ENCODE results near the gene ZDHHC5.

Gene ZDHHC5

GRCh38 chr11:57667736-57668433 lies at the start of gene ZDHHC5:
TSS of gene ZDHHC5 (plus strand) at chr11:57668114. CDS start at chr11:57673091, 4,977 bp downstream.
- DNase-seq = peak; percentile 100

GRCh38 chr11:57618438-57618837 lies 49.5 kb upstream of the ZDHHC5 start:
- no peak for DNase-seq

DNA sequence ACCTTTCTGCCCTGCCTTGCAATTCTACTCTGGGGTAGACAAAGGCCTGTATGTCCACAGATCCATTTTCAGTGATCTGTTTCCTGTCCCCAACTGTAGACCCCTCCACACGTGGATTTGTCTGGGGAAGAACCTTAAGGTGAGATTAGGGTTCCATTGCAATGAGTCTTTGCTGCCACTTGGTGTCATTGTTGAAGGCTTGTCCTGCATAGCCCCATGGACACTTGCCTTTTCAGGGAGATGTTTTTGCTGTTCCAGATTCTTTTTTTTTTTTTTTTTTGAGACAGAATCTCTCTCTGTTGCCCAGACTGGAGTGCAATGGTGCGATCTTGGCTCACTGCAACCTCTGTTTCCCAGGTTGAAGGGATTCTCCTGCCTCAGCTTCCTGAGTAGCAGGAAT lies 48.6 kb upstream of the ZDHHC5 start:
- DNase-seq = no peak

GRCh38 chr11:57620467-57620866 lies 47.4 kb upstream of the ZDHHC5 start:
- DNase-seq = no peak

DNA sequence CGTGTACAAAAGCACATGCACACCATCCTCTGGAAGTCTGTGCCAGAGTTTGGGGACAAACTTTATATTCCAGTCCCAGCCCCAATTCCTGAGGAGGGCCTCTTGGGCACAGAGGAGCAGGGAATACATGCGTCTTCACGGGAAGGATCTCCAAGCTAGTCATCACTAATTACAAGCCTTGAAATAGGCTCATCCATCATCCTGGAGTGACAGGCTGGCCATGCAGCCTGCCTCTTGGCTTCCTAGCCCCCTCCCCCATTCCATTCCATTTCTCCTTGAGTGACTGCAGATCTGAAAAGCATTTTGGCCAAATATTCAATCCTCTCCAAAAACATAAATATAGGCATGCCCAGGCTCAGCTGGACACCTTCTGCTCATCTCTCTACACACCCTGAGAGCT lies 45.7 kb upstream of the ZDHHC5 start:
- no peak for DNase-seq

GRCh38 chr11:57624864-57625263 lies 43.0 kb upstream of the ZDHHC5 start:
- DNase-seq = no peak

- no peak for DNase-seq
Measured at GRCh38 chr11:57626895-57627294, 41.0 kb upstream of the ZDHHC5 start.

DNA sequence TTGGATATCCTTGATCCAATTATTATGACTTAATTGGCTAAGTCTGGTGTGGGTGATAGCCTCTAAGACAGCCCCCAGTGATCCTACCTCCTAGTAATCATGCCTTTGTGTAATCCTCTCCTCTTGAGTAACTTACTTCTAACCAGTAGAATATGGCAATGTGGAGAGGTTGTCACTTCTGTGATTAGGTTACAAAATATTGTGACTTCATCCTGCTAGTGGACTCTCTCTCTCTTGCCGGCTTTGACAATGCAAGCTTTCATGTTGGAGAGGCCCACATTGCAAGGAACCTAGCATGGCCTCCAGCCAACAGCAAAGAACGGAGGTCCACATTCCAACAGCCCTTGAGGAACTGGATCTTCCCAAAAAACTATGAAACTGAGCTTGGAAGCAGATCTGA lies 37.7 kb upstream of the ZDHHC5 start:
- no peak for DNase-seq

GRCh38 chr11:57632116-57632515 lies 35.8 kb upstream of the ZDHHC5 start:
- DNase-seq = no peak

DNA sequence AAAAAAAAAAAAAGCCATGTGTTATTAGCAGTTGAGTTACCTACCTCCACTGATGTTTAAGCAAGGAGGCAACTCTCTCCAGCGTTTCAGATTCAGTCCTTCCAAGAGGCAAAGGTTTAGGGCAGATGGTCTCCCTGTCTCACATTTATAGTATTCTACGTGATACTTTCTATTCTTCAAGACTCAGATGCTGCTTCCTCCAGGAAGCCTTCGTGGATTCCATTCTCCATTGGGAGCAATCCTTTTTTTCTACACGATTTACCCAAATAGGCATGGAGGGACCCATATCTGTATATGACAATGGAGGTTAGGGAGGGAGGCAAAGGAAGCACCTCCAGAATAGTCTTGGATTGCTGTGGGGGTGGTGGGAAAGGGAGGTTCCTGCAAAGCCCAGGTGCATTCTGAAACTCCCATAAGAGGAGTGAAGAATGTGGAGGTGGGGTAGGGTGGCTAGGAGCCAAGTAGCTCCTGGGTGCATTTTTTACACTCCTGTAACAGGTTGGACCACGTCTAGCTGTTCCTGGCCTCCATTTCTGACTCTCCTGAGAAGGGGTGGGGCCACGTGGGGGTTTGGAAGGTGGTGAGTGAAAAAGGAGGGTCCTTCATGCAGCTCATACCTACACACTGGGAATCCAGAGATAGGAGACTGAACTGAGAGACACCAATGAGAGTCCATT lies 34.4 kb upstream of the ZDHHC5 start:
- DNase-seq = no peak

- DNase-seq = no peak
Measured at GRCh38 chr11:57634311-57634710, 33.6 kb upstream of the ZDHHC5 start.

DNA sequence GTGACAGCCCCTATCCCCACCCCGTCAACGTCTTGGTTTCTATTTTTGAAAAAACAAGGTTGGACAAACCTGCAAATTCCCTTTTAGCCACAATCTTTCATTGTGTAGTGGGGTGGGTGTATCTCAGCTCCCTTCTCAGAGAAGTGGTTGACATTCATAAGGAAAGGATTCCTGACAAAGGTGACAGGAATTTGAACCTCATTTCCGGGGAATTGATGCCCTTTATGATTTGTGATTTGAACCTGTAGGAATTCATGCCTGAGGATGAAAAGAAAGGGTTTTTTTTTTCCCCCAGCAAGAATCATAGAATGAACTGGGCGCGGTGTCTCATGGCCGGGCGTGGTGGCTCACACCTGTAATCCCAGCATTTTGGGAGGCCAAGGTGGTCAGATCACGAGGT lies 32.7 kb upstream of the ZDHHC5 start:
- no peak for DNase-seq

DNA sequence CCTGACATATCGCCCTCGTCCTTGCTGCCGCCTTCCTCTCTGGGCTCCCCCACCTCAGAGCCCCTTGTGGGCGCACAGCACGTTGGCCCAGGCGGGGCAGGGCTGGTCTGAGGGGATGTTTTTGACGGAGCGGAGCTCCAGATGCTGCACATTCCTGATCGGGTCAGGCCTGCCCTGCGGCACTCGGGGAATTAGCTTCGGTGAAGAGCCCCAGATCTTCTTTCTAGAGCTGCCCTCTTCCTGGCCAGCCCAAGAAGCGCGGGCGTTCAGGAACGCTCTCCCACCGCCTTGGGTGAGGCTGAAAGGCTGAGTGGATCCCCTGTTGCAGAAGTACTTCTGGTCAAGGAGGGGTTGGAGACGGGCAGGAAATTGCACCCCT lies 30.3 kb upstream of the ZDHHC5 start:
- DNase-seq = no peak

GRCh38 chr11:57638005-57638781 lies 29.7 kb upstream of the ZDHHC5 start:
- DNase-seq = no peak

GRCh38 chr11:57638811-57639320 lies 29.0 kb upstream of the ZDHHC5 start:
- no peak for DNase-seq

GRCh38 chr11:57639321-57640067 lies 28.4 kb upstream of the ZDHHC5 start:
- DNase-seq = no peak

DNA sequence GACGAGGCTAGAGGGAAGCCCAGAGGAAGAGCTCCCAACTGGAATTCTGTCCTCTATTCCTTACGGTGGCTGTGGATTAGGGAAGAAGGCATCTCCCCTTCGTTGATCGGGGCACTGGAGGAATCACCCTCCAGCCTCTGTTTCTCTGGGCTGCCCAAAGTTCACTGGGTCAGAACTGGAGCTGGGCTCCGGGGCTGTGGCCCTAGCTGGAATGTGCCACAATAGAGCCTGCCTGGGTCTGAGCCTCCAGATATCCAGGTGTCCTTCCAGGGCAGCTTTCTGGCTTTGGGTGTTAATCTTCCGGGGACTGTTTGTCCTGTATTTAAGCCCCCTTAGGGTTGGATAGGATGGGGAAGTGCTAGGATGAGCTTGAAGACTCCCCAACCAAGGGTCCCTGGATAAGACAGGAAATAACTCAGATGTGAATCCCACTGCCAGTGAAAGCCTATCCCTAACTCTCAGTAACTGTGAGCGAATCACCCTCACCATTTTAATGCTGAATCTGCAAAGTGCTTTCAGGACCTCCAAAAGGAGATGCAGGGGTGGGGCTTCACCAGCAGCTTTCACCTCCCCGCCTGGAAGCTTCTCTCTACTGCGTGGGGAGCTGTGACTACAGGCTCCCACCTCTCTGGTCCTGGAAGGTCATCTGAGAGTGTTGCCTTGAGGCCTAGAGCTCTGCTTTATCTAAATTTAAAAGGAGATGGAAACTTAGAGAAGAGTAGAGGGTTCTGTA lies 27.7 kb upstream of the ZDHHC5 start:
- no peak for DNase-seq

- peak; percentile 53 for DNase-seq
Measured at GRCh38 chr11:57641011-57641807, 26.7 kb upstream of the ZDHHC5 start.

GRCh38 chr11:57643802-57644201 lies 24.1 kb upstream of the ZDHHC5 start:
- no peak for DNase-seq

- DNase-seq = peak; percentile 90
Measured at GRCh38 chr11:57644748-57645688, 22.9 kb upstream of the ZDHHC5 start.

Measured in CD4-positive, alpha-beta T cell treated with Interleukin-21 for 1 hour (primary cell).